GM12892 (cell line): ENCODE results near the gene ZNHIT6.

Experiments used
- POLR2A ChIP-seq: IDR thresholded peaks from 2 replicates; pipeline ENCODE4 v1.6.1; 2011; ENCODE audit warnings: low read depth, low read length, control low read depth
- TAF1 ChIP-seq: IDR thresholded peaks from 2 replicates; pipeline ENCODE4 v1.6.1; 2011; ENCODE audit warnings: low read depth, mild to moderate bottlenecking, control low read depth, low read length, borderline replicate concordance

DNA sequence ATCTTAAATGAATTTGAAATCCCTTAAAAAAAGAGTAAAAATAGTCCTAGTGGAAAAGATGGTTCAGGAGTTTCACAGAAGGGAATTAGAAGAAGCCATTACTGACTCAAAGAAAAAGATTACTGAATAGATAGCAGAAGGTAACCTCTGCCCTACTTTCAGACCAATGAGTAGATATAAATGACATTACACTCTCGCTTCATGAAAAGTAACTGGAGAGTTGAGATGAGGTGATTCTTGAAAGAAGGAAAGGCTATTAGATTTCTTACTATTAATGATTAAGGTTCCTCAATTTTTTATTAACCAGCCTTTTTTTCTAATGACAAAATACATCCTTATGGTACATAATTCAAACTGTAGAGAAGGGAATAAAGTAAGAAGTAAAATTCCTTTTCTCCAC lies 99.4 kb downstream of the ZNHIT6 start:
- TF ChIP-seq POLR2A (no peak), TAF1 (no peak)
